ENCODE results near the gene SUDS3. TPM values are rescaled to one million over a fixed set of nuclear protein-coding genes. Genes with fewer than 3 reads are reported as not detected.

Gene SUDS3
- total RNA-seq, 1 donor from 2014 or later = 31.0 TPM

DNA sequence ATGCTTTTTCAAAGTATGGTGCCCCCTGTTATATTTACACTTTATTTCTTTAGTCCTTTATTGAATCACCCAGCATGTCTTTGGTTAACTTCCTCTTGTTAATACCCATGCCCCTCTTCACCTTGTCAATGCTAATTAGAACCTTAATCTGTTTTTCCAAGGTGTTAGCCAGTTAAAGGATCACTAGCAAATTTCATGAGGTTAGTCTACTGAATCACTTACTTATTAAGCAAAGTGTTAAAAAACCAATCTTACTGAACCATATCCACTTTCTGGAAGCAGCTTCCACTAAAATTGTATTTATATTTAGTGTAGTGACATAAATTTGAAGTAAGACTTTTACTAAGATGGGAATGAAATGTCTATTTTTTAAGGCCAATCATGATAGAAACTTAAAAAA is 31.5 kb upstream of the SUDS3 start:
- no peak overlapping the region for H3K9ac ChIP-seq (ENCODE audit: low read length)
- H3K4me3 Mint-ChIP-seq (ENCODE audit: unreplicated experiment) = no peak overlapping the region
- H3K36me3 Mint-ChIP-seq (ENCODE audit: low read depth, unreplicated experiment) = no peaks in the 10 kb centered on the region
- peaks cover 9% of the 10 kb centered on the region for H4K20me1 ChIP-seq (ENCODE audit: insufficient read depth, low read length)
- H3K9me3 Mint-ChIP-seq (ENCODE audit: unreplicated experiment) = no peaks in the 10 kb centered on the region
- no peaks in the 10 kb centered on the region for H3K27me3 Mint-ChIP-seq (ENCODE audit: low read depth, unreplicated experiment)
- H3K36me3 ChIP-seq (ENCODE audit: insufficient read depth, low read length) = no peaks in the 10 kb centered on the region
- no peak overlapping the region for H3K4me2 ChIP-seq (ENCODE audit: low read length)
- TF ChIP-seq, protein P1, sequence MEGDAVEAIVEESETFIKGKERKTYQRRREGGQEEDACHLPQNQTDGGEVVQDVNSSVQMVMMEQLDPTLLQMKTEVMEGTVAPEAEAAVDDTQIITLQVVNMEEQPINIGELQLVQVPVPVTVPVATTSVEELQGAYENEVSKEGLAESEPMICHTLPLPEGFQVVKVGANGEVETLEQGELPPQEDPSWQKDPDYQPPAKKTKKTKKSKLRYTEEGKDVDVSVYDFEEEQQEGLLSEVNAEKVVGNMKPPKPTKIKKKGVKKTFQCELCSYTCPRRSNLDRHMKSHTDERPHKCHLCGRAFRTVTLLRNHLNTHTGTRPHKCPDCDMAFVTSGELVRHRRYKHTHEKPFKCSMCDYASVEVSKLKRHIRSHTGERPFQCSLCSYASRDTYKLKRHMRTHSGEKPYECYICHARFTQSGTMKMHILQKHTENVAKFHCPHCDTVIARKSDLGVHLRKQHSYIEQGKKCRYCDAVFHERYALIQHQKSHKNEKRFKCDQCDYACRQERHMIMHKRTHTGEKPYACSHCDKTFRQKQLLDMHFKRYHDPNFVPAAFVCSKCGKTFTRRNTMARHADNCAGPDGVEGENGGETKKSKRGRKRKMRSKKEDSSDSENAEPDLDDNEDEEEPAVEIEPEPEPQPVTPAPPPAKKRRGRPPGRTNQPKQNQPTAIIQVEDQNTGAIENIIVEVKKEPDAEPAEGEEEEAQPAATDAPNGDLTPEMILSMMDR (IDR thresholded peaks at IDR 0.05; ENCODE audit: insufficient read depth, low read depth, low read length) = no peak
- TF ChIP-seq EZH2 (IDR thresholded peaks at IDR 0.05; ENCODE audit: insufficient read depth, low read length) = no peak
- no peaks in the 10 kb centered on the region for H3K4me1 ChIP-seq (ENCODE audit: insufficient read depth, low read length)
- DNase-seq (ENCODE audit: low read depth) = no peak
- H3K27me3 ChIP-seq (ENCODE audit: insufficient read depth, low read length) = no peaks in the 10 kb centered on the region
- H2AFZ ChIP-seq (ENCODE audit: low read depth, low read length) = no peak overlapping the region
- peaks cover 3% of the 10 kb centered on the region for H3K4me1 Mint-ChIP-seq (ENCODE audit: low read depth, unreplicated experiment)
- H3K79me2 ChIP-seq (ENCODE audit: insufficient read depth, low read length) = peaks cover 10% of the 10 kb centered on the region
- no peaks in the 10 kb centered on the region for H3K9me3 ChIP-seq (ENCODE audit: insufficient read depth, low read depth, low read length)
- H3K27ac Mint-ChIP-seq (ENCODE audit: unreplicated experiment) = no peak overlapping the region
- no peak overlapping the region for H3K27ac ChIP-seq (ENCODE audit: low read depth, low read length)
- no peak overlapping the region for H3K4me3 ChIP-seq (ENCODE audit: insufficient read depth, low read depth, low read length)
- peak; percentile 23 for FAIRE-seq

DNA sequence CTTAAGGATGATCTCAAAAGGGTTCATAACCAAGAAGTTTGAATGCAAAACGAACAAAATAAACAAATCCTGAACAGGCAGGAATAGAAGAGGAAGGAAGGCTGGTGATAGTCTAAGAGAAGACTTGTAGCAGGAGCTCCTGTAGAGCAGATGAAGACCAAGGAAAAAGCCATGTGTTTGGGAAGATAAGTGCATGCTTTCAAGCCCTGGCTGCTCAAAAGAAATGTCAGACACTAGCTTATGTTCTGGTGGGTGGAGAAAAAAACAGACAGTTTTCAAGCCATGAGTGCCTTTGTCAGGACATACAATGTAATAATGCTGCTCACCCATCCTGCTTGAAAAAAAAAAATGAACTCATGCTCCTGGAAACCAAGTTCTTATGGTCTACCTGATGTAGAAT is 31.0 kb upstream of the SUDS3 start:
- H3K27me3 ChIP-seq (ENCODE audit: insufficient read depth, low read length) = no peaks in the 10 kb centered on the region
- H3K4me1 ChIP-seq (ENCODE audit: insufficient read depth, low read length) = no peaks in the 10 kb centered on the region
- H3K9me3 Mint-ChIP-seq (ENCODE audit: unreplicated experiment) = no peaks in the 10 kb centered on the region
- no peaks in the 10 kb centered on the region for H3K36me3 ChIP-seq (ENCODE audit: insufficient read depth, low read length)
- H3K9ac ChIP-seq (ENCODE audit: low read length) = no peak overlapping the region
- FAIRE-seq (no peak), DNase-seq (ENCODE audit: low read depth) (no peak)
- H4K20me1 ChIP-seq (ENCODE audit: insufficient read depth, low read length) = peaks cover 9% of the 10 kb centered on the region
- no peak overlapping the region for H3K4me2 ChIP-seq (ENCODE audit: low read length)
- no peaks in the 10 kb centered on the region for H3K36me3 Mint-ChIP-seq (ENCODE audit: low read depth, unreplicated experiment)
- no peak overlapping the region for H3K4me3 ChIP-seq (ENCODE audit: insufficient read depth, low read depth, low read length)
- no peaks in the 10 kb centered on the region for H3K27me3 Mint-ChIP-seq (ENCODE audit: low read depth, unreplicated experiment)
- H3K27ac Mint-ChIP-seq (ENCODE audit: unreplicated experiment) = no peak overlapping the region
- H3K9me3 ChIP-seq (ENCODE audit: insufficient read depth, low read depth, low read length) = no peaks in the 10 kb centered on the region
- peaks cover 3% of the 10 kb centered on the region for H3K4me1 Mint-ChIP-seq (ENCODE audit: low read depth, unreplicated experiment)
- no peak overlapping the region for H3K4me3 Mint-ChIP-seq (ENCODE audit: unreplicated experiment)
- TF ChIP-seq EZH2 (IDR thresholded peaks at IDR 0.05; ENCODE audit: insufficient read depth, low read length) = no peak
- TF ChIP-seq, protein P1 (IDR thresholded peaks at IDR 0.05; ENCODE audit: insufficient read depth, low read depth, low read length) = no peak
- no peak overlapping the region for H3K27ac ChIP-seq (ENCODE audit: low read depth, low read length)
- no peak overlapping the region for H2AFZ ChIP-seq (ENCODE audit: low read depth, low read length)
- H3K79me2 ChIP-seq (ENCODE audit: insufficient read depth, low read length) = peaks cover 6% of the 10 kb centered on the region

DNA sequence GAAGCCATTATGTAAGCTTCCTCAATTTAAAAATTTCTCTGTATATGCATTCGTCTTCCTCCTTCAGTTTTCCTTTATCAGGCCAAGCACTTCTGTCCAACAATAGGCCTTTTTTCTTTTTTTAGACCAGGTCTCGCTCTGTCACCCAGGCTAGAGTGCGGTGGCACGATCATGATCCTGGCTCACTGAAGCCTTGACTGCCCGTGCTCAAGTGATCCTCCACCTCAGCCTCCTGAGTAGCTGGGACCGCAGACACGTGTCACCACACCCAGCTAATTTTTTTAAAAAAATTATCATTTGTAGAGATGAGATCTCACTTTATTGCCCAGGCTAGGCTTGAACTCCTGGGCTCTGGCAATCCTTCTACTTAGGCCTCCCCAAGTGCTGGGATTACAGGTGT is 29.5 kb upstream of the SUDS3 start:
- H3K4me1 ChIP-seq (ENCODE audit: insufficient read depth, low read length) = no peaks in the 10 kb centered on the region
- no peaks in the 10 kb centered on the region for H3K9me3 ChIP-seq (ENCODE audit: insufficient read depth, low read depth, low read length)
- Mint-ChIP-seq H3K9me3 (ENCODE audit: unreplicated experiment) (no peaks in the 10 kb centered on the region), H3K36me3 (ENCODE audit: low read depth, unreplicated experiment) (no peaks in the 10 kb centered on the region), H3K27ac (ENCODE audit: unreplicated experiment) (no peak overlapping the region), H3K4me1 (ENCODE audit: low read depth, unreplicated experiment) (peaks cover 3% of the 10 kb centered on the region), H3K4me3 (ENCODE audit: unreplicated experiment) (no peak overlapping the region), H3K27me3 (ENCODE audit: low read depth, unreplicated experiment) (no peaks in the 10 kb centered on the region)
- H3K4me3 ChIP-seq (ENCODE audit: insufficient read depth, low read depth, low read length) = no peak overlapping the region
- H3K27me3 ChIP-seq (ENCODE audit: insufficient read depth, low read length) = no peaks in the 10 kb centered on the region
- no peak for FAIRE-seq
- H3K79me2 ChIP-seq (ENCODE audit: insufficient read depth, low read length) = peaks cover 11% of the 10 kb centered on the region
- DNase-seq (ENCODE audit: low read depth) = no peak
- no peak overlapping the region for H3K9ac ChIP-seq (ENCODE audit: low read length)
- H4K20me1 ChIP-seq (ENCODE audit: insufficient read depth, low read length) = peaks cover 9% of the 10 kb centered on the region
- H3K27ac ChIP-seq (ENCODE audit: low read depth, low read length) = no peak overlapping the region
- no peaks in the 10 kb centered on the region for H3K36me3 ChIP-seq (ENCODE audit: insufficient read depth, low read length)
- H2AFZ ChIP-seq (ENCODE audit: low read depth, low read length) = no peak overlapping the region
- no peak overlapping the region for H3K4me2 ChIP-seq (ENCODE audit: low read length)
- TF ChIP-seq, protein P1 (IDR thresholded peaks at IDR 0.05; ENCODE audit: insufficient read depth, low read depth, low read length) = no peak
- TF ChIP-seq EZH2 (IDR thresholded peaks at IDR 0.05; ENCODE audit: insufficient read depth, low read length) = no peak

Data from astrocyte (in vitro differentiated cells and primary cell).